ENCODE measurements around the gene MACO1.

GRCh38 chr1:25545767-25546166 lies 115.1 kb downstream of the MACO1 start:
- TF ChIP-seq ZBTB33 (IDR thresholded peaks at IDR 0.05; ENCODE audit: extremely low read depth, insufficient replicate concordance, low read length) (no peak), ZFX (IDR thresholded peaks at IDR 0.05) (no peak), CTCF (IDR thresholded peaks at IDR 0.05 in 2 of 3, conservative IDR thresholded peaks at IDR 0.05 in 1 of 3; ENCODE audit: borderline replicate concordance in 1 of 3, insufficient read depth in 1 of 3, low read depth in 2 of 3, low read length in 2 of 3) (no peak), YY1 (IDR thresholded peaks at IDR 0.05; ENCODE audit: extremely low read depth, insufficient replicate concordance, low read depth, low read length) (no peak), POLR2A (IDR thresholded peaks at IDR 0.05; ENCODE audit: borderline replicate concordance, extremely low read depth, insufficient read depth, insufficient read length) (no peak), CEBPB (IDR thresholded peaks at IDR 0.05; ENCODE audit: low read depth) (no peak)
